C4-2B (cell line): ENCODE data around the gene FAM53B.

Source experiments
- ZFX ChIP-seq: fragments of 450-650 bp; IDR thresholded peaks from 2 replicates; pipeline ENCODE4 v1.6.1; 2017
- TF ChIP-seq, protein P1 (sequence below): fragments of 450-650 bp; conservative IDR thresholded peaks from 2 replicates; pipeline ENCODE4 v1.5.1; 2017; ENCODE audit warnings: mild to moderate bottlenecking

DNA sequence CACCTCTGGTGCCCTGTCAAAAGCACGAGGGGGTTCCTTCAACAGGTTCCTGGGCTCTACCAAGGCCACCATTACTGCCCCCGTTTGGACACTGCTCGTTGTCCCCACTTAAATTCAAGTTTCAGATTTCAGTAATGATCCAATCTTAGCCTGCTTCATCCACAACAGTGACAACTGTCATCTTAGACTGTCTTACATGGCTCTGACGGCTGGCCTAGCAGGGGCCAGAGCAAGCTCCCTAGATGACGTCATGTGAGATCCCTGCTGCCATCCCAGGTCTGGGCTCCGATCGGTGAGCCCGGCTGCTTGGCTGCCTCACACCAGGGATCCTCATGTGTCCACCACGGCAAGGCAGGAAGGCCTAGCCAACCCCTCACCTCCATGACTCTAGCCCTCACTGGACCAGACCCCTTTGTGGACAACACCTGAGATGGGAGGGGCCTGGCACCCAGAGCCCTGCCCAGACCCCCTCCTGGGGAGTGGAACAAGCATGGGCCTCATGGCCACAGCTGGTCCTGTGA lies 82.5 kb downstream of the FAM53B start:
- TF ChIP-seq, protein P1, sequence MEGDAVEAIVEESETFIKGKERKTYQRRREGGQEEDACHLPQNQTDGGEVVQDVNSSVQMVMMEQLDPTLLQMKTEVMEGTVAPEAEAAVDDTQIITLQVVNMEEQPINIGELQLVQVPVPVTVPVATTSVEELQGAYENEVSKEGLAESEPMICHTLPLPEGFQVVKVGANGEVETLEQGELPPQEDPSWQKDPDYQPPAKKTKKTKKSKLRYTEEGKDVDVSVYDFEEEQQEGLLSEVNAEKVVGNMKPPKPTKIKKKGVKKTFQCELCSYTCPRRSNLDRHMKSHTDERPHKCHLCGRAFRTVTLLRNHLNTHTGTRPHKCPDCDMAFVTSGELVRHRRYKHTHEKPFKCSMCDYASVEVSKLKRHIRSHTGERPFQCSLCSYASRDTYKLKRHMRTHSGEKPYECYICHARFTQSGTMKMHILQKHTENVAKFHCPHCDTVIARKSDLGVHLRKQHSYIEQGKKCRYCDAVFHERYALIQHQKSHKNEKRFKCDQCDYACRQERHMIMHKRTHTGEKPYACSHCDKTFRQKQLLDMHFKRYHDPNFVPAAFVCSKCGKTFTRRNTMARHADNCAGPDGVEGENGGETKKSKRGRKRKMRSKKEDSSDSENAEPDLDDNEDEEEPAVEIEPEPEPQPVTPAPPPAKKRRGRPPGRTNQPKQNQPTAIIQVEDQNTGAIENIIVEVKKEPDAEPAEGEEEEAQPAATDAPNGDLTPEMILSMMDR: no peak
- TF ChIP-seq ZFX: no peak
